Mesothelial cell of epicardium (in vitro differentiated cells): ENCODE measurements around the gene MAP4K5. TPM values are rescaled to one million over a fixed set of nuclear protein-coding genes. Genes with fewer than 3 reads are reported as not detected.
A peak's percentile ranks its signal among the peaks of the same experiment; 100 is the strongest.
"Not testable (repeated sequence)": the region's sequence is repeated elsewhere in the genome, so short reads cannot be mapped to it uniquely, and the experiment has no call there.

Experiments
- DNase-seq, 2 experiments: peaks; one replicate each; pipeline ENCODE4 v3.0.0; 2021; ENCODE audit warnings: low spot score in 2 of 2; ENCODE audit not compliant: unreplicated experiment in 2 of 2
- H3K27ac Mint-ChIP-seq: 2 replicates; pipeline ENCODE4 v1.8.0; 2021; ENCODE audit warnings: mixed read lengths
- H3K27me3 Mint-ChIP-seq: 2 replicates; pipeline ENCODE4 v1.8.0; 2021; ENCODE audit warnings: low read depth, mixed read lengths
- H3K36me3 Mint-ChIP-seq: 2 replicates; pipeline ENCODE4 v1.8.0; 2021; ENCODE audit warnings: mixed read lengths
- H3K4me1 Mint-ChIP-seq: 2 replicates; pipeline ENCODE4 v1.8.0; 2021; ENCODE audit warnings: mixed read lengths
- H3K4me3 Mint-ChIP-seq: 2 replicates; pipeline ENCODE4 v1.8.0; 2021; ENCODE audit warnings: mild to moderate bottlenecking, moderate library complexity, mixed read lengths
- H3K9me3 Mint-ChIP-seq: 2 replicates; pipeline ENCODE4 v1.8.0; 2021; ENCODE audit warnings: mixed read lengths
- total RNA-seq: library from RNA; stranded (reverse); gene quantifications from 3 replicates; pipeline ENCODE4 v1.2.1, GENCODE V29; 2021
- TF ChIP-seq, protein P1 (sequence below): fragments of 200-600 bp; sonication (generic); IDR thresholded peaks from one replicate; pipeline ENCODE4 v1.5.0; 2021; ENCODE audit warnings: antibody characterized with exemption; ENCODE audit not compliant: unreplicated experiment

The MAP4K5 gene
- total RNA-seq, 1 donor from 2014 or later, result 95.4 TPM

DNA sequence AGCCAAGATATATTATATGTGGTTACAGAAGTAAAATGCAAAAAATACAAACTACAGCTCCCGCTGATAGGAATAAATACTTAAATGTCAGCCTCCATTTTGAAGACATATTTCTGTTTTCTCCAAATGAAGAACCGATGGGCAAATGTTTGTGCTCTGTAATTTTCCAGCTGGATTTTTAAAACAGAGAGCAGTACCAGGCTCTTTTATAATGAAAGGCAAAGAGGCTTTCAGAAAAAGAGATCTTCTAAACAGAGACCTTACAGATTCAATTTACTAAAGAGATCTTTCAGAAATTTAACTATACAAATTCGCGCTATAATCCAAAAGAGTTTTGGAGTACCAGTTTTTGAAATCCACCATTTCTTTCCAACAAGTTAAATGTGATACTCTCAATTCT is 19.9 kb downstream of the MAP4K5 start:
- no peak overlapping the region for H3K27ac Mint-ChIP-seq
- H3K4me1 Mint-ChIP-seq, result peaks cover 5% of the 10 kb centered on the region
- H3K9me3 Mint-ChIP-seq, result no peaks in the 10 kb centered on the region
- H3K27me3 Mint-ChIP-seq, result no peaks in the 10 kb centered on the region
- no peaks in the 10 kb centered on the region for H3K36me3 Mint-ChIP-seq
- DNase-seq, result no peak
- TF ChIP-seq, protein P1, sequence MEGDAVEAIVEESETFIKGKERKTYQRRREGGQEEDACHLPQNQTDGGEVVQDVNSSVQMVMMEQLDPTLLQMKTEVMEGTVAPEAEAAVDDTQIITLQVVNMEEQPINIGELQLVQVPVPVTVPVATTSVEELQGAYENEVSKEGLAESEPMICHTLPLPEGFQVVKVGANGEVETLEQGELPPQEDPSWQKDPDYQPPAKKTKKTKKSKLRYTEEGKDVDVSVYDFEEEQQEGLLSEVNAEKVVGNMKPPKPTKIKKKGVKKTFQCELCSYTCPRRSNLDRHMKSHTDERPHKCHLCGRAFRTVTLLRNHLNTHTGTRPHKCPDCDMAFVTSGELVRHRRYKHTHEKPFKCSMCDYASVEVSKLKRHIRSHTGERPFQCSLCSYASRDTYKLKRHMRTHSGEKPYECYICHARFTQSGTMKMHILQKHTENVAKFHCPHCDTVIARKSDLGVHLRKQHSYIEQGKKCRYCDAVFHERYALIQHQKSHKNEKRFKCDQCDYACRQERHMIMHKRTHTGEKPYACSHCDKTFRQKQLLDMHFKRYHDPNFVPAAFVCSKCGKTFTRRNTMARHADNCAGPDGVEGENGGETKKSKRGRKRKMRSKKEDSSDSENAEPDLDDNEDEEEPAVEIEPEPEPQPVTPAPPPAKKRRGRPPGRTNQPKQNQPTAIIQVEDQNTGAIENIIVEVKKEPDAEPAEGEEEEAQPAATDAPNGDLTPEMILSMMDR, result no peak
- no peak overlapping the region for H3K4me3 Mint-ChIP-seq

DNA sequence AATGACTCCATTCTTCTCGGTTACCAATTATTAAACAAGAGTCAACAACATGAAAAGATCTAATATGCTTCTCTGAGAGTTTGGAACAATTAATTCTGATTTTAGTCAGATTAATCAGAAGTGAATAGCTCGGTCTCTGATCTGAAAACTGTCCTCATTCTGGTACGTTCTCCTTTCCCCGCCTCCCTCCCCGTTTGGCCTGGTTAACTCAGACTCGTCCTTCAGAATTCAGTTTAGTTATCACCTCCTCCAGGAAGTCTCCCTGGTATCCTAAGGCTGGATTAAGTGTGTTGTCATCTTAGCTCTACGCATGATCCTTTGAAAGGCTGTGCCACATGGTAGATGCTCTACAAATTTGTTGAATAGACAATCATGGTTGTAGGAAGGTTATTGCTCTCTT is 22.2 kb downstream of the MAP4K5 start:
- Mint-ChIP-seq H3K27me3 (no peaks in the 10 kb centered on the region), H3K4me1 (peaks cover 5% of the 10 kb centered on the region), H3K27ac (peak overlapping the region; percentile 19), H3K4me3 (no peak overlapping the region), H3K9me3 (no peaks in the 10 kb centered on the region), H3K36me3 (no peaks in the 10 kb centered on the region)
- DNase-seq, result no peak
- TF ChIP-seq, protein P1, result no peak

DNA sequence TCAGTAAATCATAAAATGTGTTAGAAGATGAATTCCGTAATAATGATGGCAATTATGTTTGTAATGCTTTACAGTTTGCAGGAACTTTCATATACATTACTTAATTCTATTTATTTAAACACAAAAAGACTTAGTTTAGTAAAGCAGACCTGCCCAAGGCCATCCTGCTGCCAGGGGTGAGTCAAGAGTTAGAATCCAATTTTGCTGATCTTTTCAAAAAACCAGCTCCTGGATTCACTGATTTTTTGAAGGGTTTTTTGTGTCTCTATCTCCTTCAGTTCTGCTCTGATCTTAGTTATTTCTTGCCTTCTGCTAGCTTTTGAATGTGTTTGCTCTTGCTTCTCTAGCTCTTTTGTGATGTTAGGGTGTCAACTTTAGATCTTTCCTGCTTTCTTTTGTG is 25.3 kb downstream of the MAP4K5 start:
- not testable (repeated sequence) for H3K27ac Mint-ChIP-seq, H3K4me1 Mint-ChIP-seq, DNase-seq

DNA sequence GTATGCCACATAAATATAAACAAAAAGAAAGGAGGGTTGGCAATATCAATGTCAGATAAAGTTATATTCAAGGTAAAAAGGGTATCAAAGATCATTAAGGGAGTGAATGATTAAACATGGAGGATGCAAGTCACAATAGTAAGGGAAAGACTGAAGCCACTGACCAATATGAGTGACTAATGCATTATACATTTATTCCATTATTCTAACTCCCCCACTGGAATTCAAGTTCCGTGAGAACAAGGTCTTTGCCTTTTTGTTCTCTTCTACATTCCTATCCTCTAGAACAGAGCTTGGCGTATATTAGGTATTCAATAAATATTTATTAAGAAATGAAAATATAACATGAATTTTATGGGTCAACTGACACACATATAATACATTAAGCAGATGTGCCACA is 30.7 kb downstream of the MAP4K5 start:
- Mint-ChIP-seq H3K9me3 (no peaks in the 10 kb centered on the region), H3K4me3 (no peak overlapping the region), H3K27me3 (no peaks in the 10 kb centered on the region), H3K36me3 (peaks cover 29% of the 10 kb centered on the region), H3K27ac (no peak overlapping the region), H3K4me1 (no peaks in the 10 kb centered on the region)
- DNase-seq, result no peak
- TF ChIP-seq, protein P1, result no peak

More for the DNA sequence above, 25.3 kb downstream of the MAP4K5 start:
- H3K36me3 Mint-ChIP-seq, result peaks cover 13% of the 10 kb centered on the region
- not testable (repeated sequence) for H3K27me3 Mint-ChIP-seq, H3K4me3 Mint-ChIP-seq, H3K9me3 Mint-ChIP-seq

DNA sequence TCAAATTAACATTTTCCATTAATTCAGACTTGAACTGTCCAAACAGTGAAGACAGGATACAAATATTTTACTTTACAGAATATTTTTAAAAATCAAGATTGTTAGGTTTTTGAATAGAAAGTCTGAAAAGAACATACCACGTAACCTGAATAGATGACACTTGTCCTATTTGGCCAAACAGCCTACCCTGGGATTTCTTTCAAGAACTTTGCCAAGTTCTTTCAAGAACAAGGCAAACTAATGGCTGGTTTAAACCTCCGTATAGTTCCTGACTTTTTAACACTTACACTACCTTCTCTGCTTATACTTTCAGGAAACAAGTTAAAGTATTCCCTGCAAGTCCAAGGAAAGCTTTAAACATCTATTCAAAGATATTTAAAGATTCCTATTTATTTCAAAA is 35.0 kb downstream of the MAP4K5 start:
- no peak for DNase-seq

DNA sequence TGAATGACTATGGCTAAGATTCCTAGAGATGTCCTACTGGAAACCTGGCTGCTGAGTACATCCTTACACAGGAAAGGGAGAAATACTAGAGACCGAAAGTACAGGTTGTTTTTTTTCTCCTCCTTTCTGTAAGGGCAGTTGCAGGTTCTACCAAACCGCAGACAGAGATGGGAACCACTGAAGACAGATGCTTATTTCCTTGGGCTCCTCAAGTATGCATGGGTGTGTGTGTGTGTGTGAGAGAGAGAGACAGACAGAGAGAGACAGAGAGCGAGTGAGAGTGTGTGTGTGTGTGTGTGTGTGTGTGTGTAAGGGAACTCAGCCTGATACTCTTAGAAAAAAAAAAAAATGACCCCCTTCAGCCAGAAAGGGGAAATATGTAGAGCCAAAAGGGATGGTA is 42.5 kb downstream of the MAP4K5 start:
- H3K27me3 Mint-ChIP-seq, result no peaks in the 10 kb centered on the region
- H3K9me3 Mint-ChIP-seq, result peaks cover 6% of the 10 kb centered on the region
- no peak for DNase-seq
- H3K36me3 Mint-ChIP-seq, result peaks cover 18% of the 10 kb centered on the region
- TF ChIP-seq, protein P1, result no peak
- H3K27ac Mint-ChIP-seq, result peak overlapping the region; percentile 2
- no peaks in the 10 kb centered on the region for H3K4me1 Mint-ChIP-seq
- no peak overlapping the region for H3K4me3 Mint-ChIP-seq

More for the DNA sequence above, 35.0 kb downstream of the MAP4K5 start:
- Mint-ChIP-seq H3K27ac (no peak overlapping the region), H3K27me3 (no peaks in the 10 kb centered on the region), H3K4me1 (no peaks in the 10 kb centered on the region), H3K36me3 (peaks cover 42% of the 10 kb centered on the region), H3K9me3 (peaks cover 11% of the 10 kb centered on the region), H3K4me3 (no peak overlapping the region)
- TF ChIP-seq, protein P1, result no peak
